K562 (cell line): Measurements from ENCODE around the gene CLNK. TPM values are rescaled to one million over a fixed set of nuclear protein-coding genes. Genes with fewer than 3 reads are reported as not detected.

Experiments
- ATAC-seq: fragments of 200-7000 bp; cut with Tn5 transposase; 3 replicates; pipeline ENCODE4 v1.9.1; 2020; ENCODE audit warnings: moderate library complexity
- BruUV-seq: library from RNA; stranded (reverse); fragments of 400-500 nt; replicated peaks from 2 replicates; lab custom pipeline; 2021; lab: Mats Ljungman, UMichigan
- CTCF ChIA-PET: fragments of 300-600 bp; formaldehyde crosslinking; extraction: SDS; loops from one replicate; lab custom pipeline; 2021; ENCODE audit warnings: low intra/inter-chr PET ratio; lab: Yijun Ruan, JAX
- POLR2A ChIA-PET: fragments of 300-600, 350-650 bp; sonication (Branson Sonifier 250); formaldehyde crosslinking; extraction: SDS; loops from one replicate; lab custom pipeline; 2021; ENCODE audit warnings: antibody characterized with exemption, inconsistent platforms; lab: Yijun Ruan, JAX
- DNase-seq, 4 experiments: peaks; one replicate each; pipeline versions ENCODE4 v3.0.0 to v3.0.0-alpha.2; 2011 to 2018; ENCODE audit warnings: low spot score in 3 of 4, mixed read lengths in 3 of 4; ENCODE audit errors: extremely low read depth in 1 of 4
- FAIRE-seq: peaks from 2 replicates; lab custom pipeline; 2011; peaks lifted over from hg19 to GRCh38; lab: Jason Lieb, UNC
- H2AFZ ChIP-seq: 2 replicates; pipeline ENCODE4 v1.6.0; 2011; ENCODE audit warnings: low read depth, low read length, control low read depth, inconsistent platforms
- H3K27ac ChIP-seq: fragments of 200-600 bp; 3 replicates; pipeline ENCODE4 v1.8.0; 2011; ENCODE audit warnings: low read depth, mild to moderate bottlenecking, control low read depth, inconsistent platforms, low read length, moderate library complexity, mixed read lengths; ENCODE audit errors: extremely low read depth
- H3K27me3 ChIP-seq, 2 experiments: fragments of 300-600 bp in 1 of 2; 2 replicates in 1 of 2; 3 replicates in 1 of 2; pipeline versions ENCODE4 v1.6.0 to v1.8.0; 2011; ENCODE audit warnings: inconsistent platforms in 2 of 2, low read length in 2 of 2, mild to moderate bottlenecking in 1 of 2, mixed read lengths in 1 of 2, moderate library complexity in 1 of 2; ENCODE audit not compliant: control insufficient read depth in 2 of 2, insufficient read depth in 2 of 2
- H3K36me3 ChIP-seq: fragments of 300-600 bp; 3 replicates; pipeline ENCODE4 v1.8.0; 2011; ENCODE audit warnings: mild to moderate bottlenecking, low read length, inconsistent platforms; ENCODE audit not compliant: control insufficient read depth, insufficient read depth
- H3K4me1 ChIP-seq, 2 experiments: fragments of 200-600 bp in 1 of 2; replicated peaks in 1 of 2; 2 replicates in 1 of 2; 3 replicates in 1 of 2; pipeline versions ENCODE4 v1.5.1 to v1.8.0; 2011; ENCODE audit warnings: inconsistent platforms in 2 of 2, low read length in 2 of 2, mild to moderate bottlenecking in 1 of 2, mixed read lengths in 1 of 2, moderate library complexity in 1 of 2; ENCODE audit not compliant: control insufficient read depth in 2 of 2, insufficient read depth in 2 of 2
- H3K4me2 ChIP-seq: 2 replicates; pipeline ENCODE4 v1.6.1; 2011; ENCODE audit warnings: low read length, control low read depth, inconsistent platforms, mixed read lengths; ENCODE audit not compliant: insufficient read depth
- H3K4me3 ChIP-seq: fragments of 200-600 bp; sonication (generic), shearing (Covaris generic); 2 replicates; pipeline ENCODE4 v1.5.1; 2016; ENCODE audit warnings: control low read depth, inconsistent platforms
- H3K79me2 ChIP-seq: fragments of 200-600 bp; 3 replicates; pipeline ENCODE4 v1.8.0; 2011; ENCODE audit warnings: low read length, inconsistent platforms; ENCODE audit not compliant: control insufficient read depth, insufficient read depth
- H3K9ac ChIP-seq, 2 experiments: 2 replicates each; pipeline versions ENCODE4 v1.6.0 to v1.6.1; 2011; ENCODE audit warnings: low read depth in 2 of 2, low read length in 2 of 2, control low read depth in 1 of 2, inconsistent platforms in 1 of 2, mild to moderate bottlenecking in 1 of 2, mixed read lengths in 1 of 2; ENCODE audit not compliant: insufficient read depth in 1 of 2
- H3K9me1 ChIP-seq: one replicate; pipeline ENCODE4 v1.6.0; 2011; ENCODE audit warnings: inconsistent platforms, mild to moderate bottlenecking, low read length, moderate library complexity; ENCODE audit not compliant: control insufficient read depth, insufficient read depth
- H3K9me3 ChIP-seq: replicated peaks from 2 replicates; pipeline ENCODE4 v1.5.1; 2011; ENCODE audit warnings: low read depth, low read length, inconsistent platforms; ENCODE audit not compliant: control insufficient read depth, insufficient read depth
- H4K20me1 ChIP-seq: replicated peaks from 2 replicates; pipeline ENCODE4 v1.6.1; 2011; ENCODE audit warnings: low read length, inconsistent platforms, mixed read lengths; ENCODE audit not compliant: control insufficient read depth, insufficient read depth
- EHMT2 ChIP-seq: fragments of 450-650 bp; IDR thresholded peaks from 2 replicates; pipeline ENCODE4 v1.6.1; 2018; ENCODE audit warnings: antibody characterized with exemption
- MAFF ChIP-seq: IDR thresholded peaks from 2 replicates; pipeline ENCODE4 v1.6.1; 2012; ENCODE audit warnings: low read length, improper control_type of control experiment
- MAFK ChIP-seq: IDR thresholded peaks from 2 replicates; pipeline ENCODE4 v1.6.1; 2011; ENCODE audit warnings: low read length, improper control_type of control experiment
- NFIX ChIP-seq: fragments of 250-450 bp; sonication (Bioruptor Pico); IDR thresholded peaks from 2 replicates; pipeline ENCODE4 v1.4.0; 2020; ENCODE audit warnings: low read depth, mild to moderate bottlenecking, moderate library complexity
- NR2C2 ChIP-seq, 2 experiments: fragments of 200-800 bp in 1 of 2; sonication (Bioruptor generic) in 1 of 2; sonication (generic) in 1 of 2; formaldehyde crosslinking in 1 of 2; IDR thresholded peaks; 2 replicates each; pipeline versions ENCODE4 v1.6.1 to v1.8.0; 2016 to 2022; ENCODE audit warnings: mild to moderate bottlenecking in 1 of 2, missing compliant biosample characterization in 1 of 2, missing genetic modification characterization in 1 of 2, missing genetic modification reagents in 1 of 2
- PPARD ChIP-seq: fragments of 250-450 bp; sonication (Bioruptor Pico); IDR thresholded peaks from 2 replicates; pipeline ENCODE4 v1.8.0; 2022; ENCODE audit warnings: inconsistent platforms, mild to moderate bottlenecking, moderate library complexity
- RAD51 ChIP-seq: fragments of 450-650 bp; IDR thresholded peaks from 2 replicates; pipeline ENCODE4 v1.7.1; 2016; ENCODE audit warnings: low read depth, mild to moderate bottlenecking, borderline replicate concordance
- ZNF175 ChIP-seq: fragments of 200-800 bp; sonication (Bioruptor generic); IDR thresholded peaks from 2 replicates; pipeline ENCODE4 v1.6.1; 2016; ENCODE audit warnings: low read depth, mild to moderate bottlenecking, missing genetic modification characterization, missing compliant biosample characterization
- ZNF57 ChIP-seq: fragments of 450-650 bp; formaldehyde crosslinking; IDR thresholded peaks from 2 replicates; pipeline ENCODE4 v1.4.0; 2020; ENCODE audit warnings: mild to moderate bottlenecking, moderate library complexity
- ZNF695 ChIP-seq: fragments of 450-650 bp; formaldehyde crosslinking; IDR thresholded peaks from 2 replicates; pipeline ENCODE4 v1.4.0; 2020; ENCODE audit warnings: mild to moderate bottlenecking, moderate library complexity
- WGBS: fragments of 100-300 bp; shearing (Covaris generic); methylation state at CpG from one replicate; pipeline ENCODE4 v1.1.6; 2016; ENCODE audit warnings: low coverage, mixed read lengths; ENCODE audit not compliant: insufficient coverage; ENCODE audit errors: missing lambda C conversion rate; 5-methylcytosine and 5-hydroxymethylcytosine counted together
- in situ Hi-C: fragments of 300-500 bp; cut with MboI; formaldehyde crosslinking; loops from 4 replicates; pipeline ENCODE4 v1.15.0; 2018; ENCODE audit warnings: inconsistent platforms, mixed read lengths
- intact Hi-C: fragments of 100-400 bp; cut with micrococcal nuclease; formaldehyde crosslinking; loops from 2 replicates; pipeline ENCODE4 v1.14.2; 2022
- polyA plus RNA-seq, 8 experiments: library from polyadenylated mRNA; depleted of rRNA in 4 of 8; stranded (reverse) in 5 of 8; unstranded in 3 of 8; fragments of >200 nt; fragmentation: Nextera tagmentation in 2 of 8; fragmentation: Illumina TruSeq in 1 of 8; extraction: Ambion mirVana in 2 of 8; extraction: Trizol in 1 of 8; gene quantifications; 2 replicates each; pipeline versions ENCODE4 v1.2.1 to v1.2.3, GENCODE V29; 2011 to 2014; ENCODE audit warnings: inconsistent platforms in 1 of 8, missing spikeins in 1 of 8
- total RNA-seq, 7 experiments: library from RNA; depleted of rRNA in 6 of 7; stranded (reverse); fragments of >200 nt in 6 of 7; fragmentation: Illumina TruSeq in 2 of 7; extraction: Trizol in 2 of 7; gene quantifications; 2 replicates each; pipeline versions ENCODE4 v1.2.1 to v1.2.3, GENCODE V29; 2011 to 2021; ENCODE audit warnings: low replicate concordance in 1 of 7
- TF ChIP-seq, protein P1 (sequence below): sonication (generic); formaldehyde crosslinking; IDR thresholded peaks from 2 replicates; pipeline ENCODE4 v1.8.1; 2023; ENCODE audit warnings: mild to moderate bottlenecking, missing genetic modification reagents
- TF ChIP-seq, protein P2 (sequence below): fragments of 250-450 bp; sonication (Bioruptor Pico); IDR thresholded peaks from 2 replicates; pipeline ENCODE4 v1.8.0; 2022; ENCODE audit warnings: moderate library complexity, mild to moderate bottlenecking, inconsistent platforms

CLNK gene
- total and polyA plus RNA-seq, 9 of the 15 experiments (the other 6 are each of a cell fraction or from before 2014, with no cell fraction given): not detected

DNA sequence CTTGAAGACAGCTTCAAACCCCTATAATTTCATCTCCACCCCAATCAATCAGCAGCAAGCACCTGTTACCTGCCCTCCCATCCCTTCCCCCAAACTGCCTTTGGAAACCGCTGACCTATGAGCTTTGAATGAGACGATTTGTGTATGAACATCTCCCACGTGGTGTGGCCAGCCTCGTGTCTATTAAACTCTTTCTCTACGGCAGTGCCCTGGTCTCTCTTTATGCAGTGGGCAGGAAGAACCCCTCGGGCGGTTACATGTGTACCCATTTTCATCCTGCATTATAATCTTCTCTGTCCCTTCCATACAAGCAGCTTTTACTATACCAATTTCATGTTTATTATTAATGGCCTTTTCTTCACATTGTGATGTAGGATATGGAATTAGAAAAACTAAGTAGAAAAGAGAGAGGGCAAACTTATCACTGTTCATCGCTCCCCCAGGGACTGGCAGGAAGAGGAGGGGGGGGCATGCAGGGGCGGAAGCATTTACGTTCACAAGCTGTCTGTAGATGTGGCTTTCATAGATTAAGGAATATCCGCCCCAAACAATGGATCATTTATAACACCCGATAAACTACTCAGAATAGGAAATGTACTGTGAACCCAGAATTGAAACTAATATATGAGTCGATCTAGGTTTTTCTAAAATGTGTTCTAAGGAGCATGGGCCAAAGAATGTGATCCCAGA lies 131.8 kb downstream of the CLNK start:
- WGBS: under 1% methylated on average over 13 of the region's 13 CpGs
- Histone ChIP-seq H3K4me2 (no peak overlapping the region), H3K79me2 (no peaks in the 10 kb centered on the region), H3K4me3 (no peak overlapping the region), H3K4me1 (no peaks in the 10 kb centered on the region), H3K9ac (no peak overlapping the region), H3K27me3 (0 out of 5 replicates have a peak, but pooled peaks cover 0 to 5% of the 10 kb centered on the region in 2 experiments), H3K9me1 (no peaks in the 10 kb centered on the region), H3K27ac (no peak overlapping the region), H2AFZ (no peak overlapping the region), H3K9me3 (no peaks in the 10 kb centered on the region), H4K20me1 (no peaks in the 10 kb centered on the region), H3K36me3 (no peaks in the 10 kb centered on the region)
- BruUV-seq: no TSS peak
- in situ Hi-C loops (no loop called here), intact Hi-C loops (no loop called here)
- CTCF ChIA-PET: no interaction called here
- POLR2A ChIA-PET: interaction anchor here (0.6 to 1.0 kb wide), 3 partner anchors 273 to 435 kb away, joined by 3 read pairs; no protein-coding TSS in a partner anchor
- DNase-seq (no peak), FAIRE-seq (no peak), ATAC-seq (no peak)
- TF ChIP-seq EHMT2 (no peak), NR2C2 (CRISPR knock-in tag; IDR thresholded peaks at IDR 0.05) (no peak), NR2C2 (tag; IDR thresholded peaks at IDR 0.05) (no peak)

DNA sequence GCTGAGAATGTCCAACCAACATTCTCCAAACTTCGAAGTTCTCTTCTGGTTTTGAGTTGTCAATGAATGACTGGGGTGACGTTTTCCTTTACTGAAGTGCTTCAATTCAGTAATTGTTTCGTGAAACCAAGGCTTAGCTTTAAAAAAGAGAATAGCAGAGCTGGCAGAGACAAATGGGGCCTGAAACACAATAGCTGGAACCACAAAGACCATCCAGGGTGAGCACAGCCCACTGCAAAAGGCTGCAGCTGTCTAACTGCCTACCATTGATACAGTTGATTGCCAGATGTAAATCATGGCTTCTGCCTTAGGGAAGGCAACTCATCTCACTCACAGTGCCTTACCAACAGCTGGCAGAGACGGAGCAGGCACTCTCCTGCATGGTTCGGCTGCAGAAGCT lies 148.7 kb downstream of the CLNK start:
- H3K9me1 ChIP-seq: no peaks in the 10 kb centered on the region
- H3K36me3 ChIP-seq: no peaks in the 10 kb centered on the region
- DNase-seq: no peak
- ChIA-PET CTCF (interaction anchor here (1.2 kb wide), 1 partner anchor 378 kb away, joined by 4 read pairs; no protein-coding TSS in a partner anchor), POLR2A (interaction anchor here (0.8 kb wide), 1 partner anchor 378 kb away, joined by 3 read pairs; no protein-coding TSS in a partner anchor)
- no peak overlapping the region for H2AFZ ChIP-seq
- intact Hi-C loops (loop anchor here (5.0 kb wide), 2 partner anchors 134 to 464 kb away; no protein-coding TSS in a partner anchor), in situ Hi-C loops (no loop called here)
- H3K27me3 ChIP-seq: peaks cover 0 to 5% of the 10 kb centered on the region in 2 experiments; a peak in 2 of 5 replicates
- BruUV-seq: no TSS peak
- no peak for FAIRE-seq
- no peak for ATAC-seq
- H3K4me3 ChIP-seq: no peak overlapping the region
- no peaks in the 10 kb centered on the region for H3K79me2 ChIP-seq
- H3K4me2 ChIP-seq: no peak overlapping the region
- H4K20me1 ChIP-seq: no peaks in the 10 kb centered on the region
- no peaks in the 10 kb centered on the region for H3K4me1 ChIP-seq
- H3K9ac ChIP-seq: no peak overlapping the region
- H3K9me3 ChIP-seq: no peaks in the 10 kb centered on the region
- H3K27ac ChIP-seq: no peak overlapping the region
- 8% methylated on average over 5 of the region's 5 CpGs for WGBS
- TF ChIP-seq RAD51 (no peak), ZNF57 (CRISPR knock-in tag) (no peak), MAFF (no peak), MAFK (no peak), ZNF695 (CRISPR knock-in tag) (no peak), PPARD (CRISPR knock-in tag) (no peak), NFIX (no peak), ZNF175 (CRISPR knock-in tag) (no peak)
- TF ChIP-seq, protein P1, sequence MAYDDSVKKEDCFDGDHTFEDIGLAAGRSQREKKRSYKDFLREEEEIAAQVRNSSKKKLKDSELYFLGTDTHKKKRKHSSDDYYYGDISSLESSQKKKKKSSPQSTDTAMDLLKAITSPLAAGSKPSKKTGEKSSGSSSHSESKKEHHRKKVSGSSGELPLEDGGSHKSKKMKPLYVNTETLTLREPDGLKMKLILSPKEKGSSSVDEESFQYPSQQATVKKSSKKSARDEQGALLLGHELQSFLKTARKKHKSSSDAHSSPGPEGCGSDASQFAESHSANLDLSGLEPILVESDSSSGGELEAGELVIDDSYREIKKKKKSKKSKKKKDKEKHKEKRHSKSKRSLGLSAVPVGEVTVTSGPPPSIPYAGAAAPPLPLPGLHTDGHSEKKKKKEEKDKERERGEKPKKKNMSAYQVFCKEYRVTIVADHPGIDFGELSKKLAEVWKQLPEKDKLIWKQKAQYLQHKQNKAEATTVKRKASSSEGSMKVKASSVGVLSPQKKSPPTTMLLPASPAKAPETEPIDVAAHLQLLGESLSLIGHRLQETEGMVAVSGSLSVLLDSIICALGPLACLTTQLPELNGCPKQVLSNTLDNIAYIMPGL (CRISPR knock-in tag): no peak
- TF ChIP-seq, protein P2, sequence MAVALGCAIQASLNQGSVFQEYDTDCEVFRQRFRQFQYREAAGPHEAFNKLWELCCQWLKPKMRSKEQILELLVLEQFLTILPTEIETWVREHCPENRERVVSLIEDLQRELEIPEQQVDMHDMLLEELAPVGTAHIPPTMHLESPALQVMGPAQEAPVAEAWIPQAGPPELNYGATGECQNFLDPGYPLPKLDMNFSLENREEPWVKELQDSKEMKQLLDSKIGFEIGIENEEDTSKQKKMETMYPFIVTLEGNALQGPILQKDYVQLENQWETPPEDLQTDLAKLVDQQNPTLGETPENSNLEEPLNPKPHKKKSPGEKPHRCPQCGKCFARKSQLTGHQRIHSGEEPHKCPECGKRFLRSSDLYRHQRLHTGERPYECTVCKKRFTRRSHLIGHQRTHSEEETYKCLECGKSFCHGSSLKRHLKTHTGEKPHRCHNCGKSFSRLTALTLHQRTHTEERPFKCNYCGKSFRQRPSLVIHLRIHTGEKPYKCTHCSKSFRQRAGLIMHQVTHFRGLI (CRISPR knock-in tag): no peak
